ENCODE measurements around the gene SHC4. TPM values are rescaled to one million over a fixed set of nuclear protein-coding genes. Genes with fewer than 3 reads are reported as not detected.

The SHC4 gene
- total and polyA plus RNA-seq, 9 of the 15 experiments (the other 6 are each of a cell fraction or from before 2014, with no cell fraction given), result 0.43 to 1.2 (median 0.67) TPM

GRCh38 chr15:48810414-48811324 is 153.1 kb downstream of the SHC4 start, which contains the start of gene CEP152 (continued):
- TF ChIP-seq E2F8 (IDR thresholded peaks at IDR 0.05; ENCODE audit: low read depth, partially characterized antibody) (peak; percentile 97), NRF1 (conservative IDR thresholded peaks at IDR 0.05 in 1 of 2, IDR thresholded peaks at IDR 0.05 in 1 of 2) (peak; percentile 65 to 75), HLTF (IDR thresholded peaks at IDR 0.05) (no peak), XRCC3 (IDR thresholded peaks at IDR 0.05) (no peak), PKNOX1 (IDR thresholded peaks at IDR 0.05) (peak; percentile 99), UBTF (IDR thresholded peaks at IDR 0.05; ENCODE audit: borderline replicate concordance in 1 of 2, low read depth in 2 of 2, low read length in 2 of 2) (no peak), RBBP5 (IDR thresholded peaks at IDR 0.05; ENCODE audit: borderline replicate concordance, insufficient read depth, low read length, poor library complexity, severe bottlenecking) (peak; percentile 80), GATAD2B (IDR thresholded peaks at IDR 0.05; ENCODE audit: borderline replicate concordance) (no peak), STAT5A (IDR thresholded peaks at IDR 0.05; ENCODE audit: borderline replicate concordance, low read length) (no peak), ZNF197 (CRISPR knock-in tag; IDR thresholded peaks at IDR 0.05; ENCODE audit: low read depth) (no peak), TAF1 (IDR thresholded peaks at IDR 0.05; ENCODE audit: control insufficient read depth, extremely low read depth, insufficient read depth, low read length, severe bottlenecking) (peak; percentile 80), SPI1 (IDR thresholded peaks at IDR 0.05; ENCODE audit: borderline replicate concordance, low read depth, low read length) (no peak), SFPQ (IDR thresholded peaks at IDR 0.05; ENCODE audit: low read depth, low read length) (no peak), SMAD2 (IDR thresholded peaks at IDR 0.05; ENCODE audit: low read depth, low read length) (no peak), NCOA6 (IDR thresholded peaks at IDR 0.05) (no peak), HMBOX1 (IDR thresholded peaks at IDR 0.05) (peak; percentile 65), CSDE1 (IDR thresholded peaks at IDR 0.05) (no peak), ZKSCAN3 (CRISPR knock-in tag; IDR thresholded peaks at IDR 0.05) (no peak)

All from K562 (cell line).